A549 (cell line): ENCODE results near the gene SCYL2.
"Not testable (repeated sequence)": the region's sequence is repeated elsewhere in the genome, so short reads cannot be mapped to it uniquely, and the experiment has no call there.

ENCODE experiments used
- POLR2A ChIP-seq: IDR thresholded peaks from 2 replicates; pipeline ENCODE4 v1.6.1; 2012; ENCODE audit warnings: mild to moderate bottlenecking, low read length
- TF ChIP-seq, protein P1 (sequence below): IDR thresholded peaks from 2 replicates; pipeline ENCODE4 v1.6.1; 2012

DNA sequence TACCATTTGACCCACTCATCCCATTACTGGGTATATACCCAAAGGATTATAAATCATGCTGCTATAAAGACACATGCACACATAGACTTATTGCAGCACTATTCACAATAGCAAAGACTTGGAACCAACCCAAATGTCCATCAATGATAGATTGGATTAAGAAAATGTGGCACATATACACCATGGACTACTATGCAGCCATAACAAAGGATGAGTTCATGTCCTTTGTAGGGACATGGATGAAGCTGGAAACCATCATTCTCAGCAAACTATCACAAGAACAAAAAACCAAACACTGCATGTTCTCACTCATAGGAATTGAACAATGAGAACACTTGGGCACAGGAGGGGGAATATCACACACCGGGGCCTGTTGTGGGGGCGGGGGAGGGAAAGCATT, 75.9 kb downstream of the SCYL2 start:
- not testable (repeated sequence) for TF ChIP-seq POLR2A
- TF ChIP-seq, protein P1, sequence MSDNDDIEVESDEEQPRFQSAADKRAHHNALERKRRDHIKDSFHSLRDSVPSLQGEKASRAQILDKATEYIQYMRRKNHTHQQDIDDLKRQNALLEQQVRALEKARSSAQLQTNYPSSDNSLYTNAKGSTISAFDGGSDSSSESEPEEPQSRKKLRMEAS, result not testable (repeated sequence)
